K562 (cell line): ENCODE data around the gene PRR15L. TPM values are rescaled to one million over a fixed set of nuclear protein-coding genes. Genes with fewer than 3 reads are reported as not detected.
A peak's percentile ranks its signal among the peaks of the same experiment; 100 is the strongest.

Experiments
- ATF7 ChIP-seq: fragments of 450-650 bp; IDR thresholded peaks from 2 replicates; pipeline ENCODE4 v1.7.1; 2014; ENCODE audit warnings: mild to moderate bottlenecking, moderate library complexity
- CEBPB ChIP-seq: fragments of 450-650 bp; IDR thresholded peaks from 2 replicates; pipeline ENCODE4 v1.6.1; 2016; ENCODE audit warnings: missing genetic modification characterization, missing compliant biosample characterization
- ETV5 ChIP-seq: sonication (generic); formaldehyde crosslinking; IDR thresholded peaks from 2 replicates; pipeline ENCODE4 v1.4.0; 2020; ENCODE audit warnings: low read depth, mild to moderate bottlenecking, missing genetic modification reagents
- FIP1L1 ChIP-seq: fragments of 200-400 bp; formaldehyde crosslinking; IDR thresholded peaks from 2 replicates; pipeline ENCODE4 v1.6.1; 2018; ENCODE audit warnings: mild to moderate bottlenecking, low read depth, low read length; ENCODE audit not compliant: poor library complexity, severe bottlenecking
- GABPB1 ChIP-seq: sonication (generic); formaldehyde crosslinking; IDR thresholded peaks from 2 replicates; pipeline ENCODE4 v1.8.0; 2022; ENCODE audit warnings: mild to moderate bottlenecking, missing genetic modification reagents
- HIVEP1 ChIP-seq: fragments of 250-450 bp; sonication (Bioruptor Pico); IDR thresholded peaks from 2 replicates; pipeline ENCODE4 v1.4.0; 2020; ENCODE audit warnings: mild to moderate bottlenecking
- IFI16 ChIP-seq: fragments of 250-450 bp; sonication (Bioruptor Pico); IDR thresholded peaks from 2 replicates; pipeline ENCODE4 v2.1.2; 2022; ENCODE audit warnings: mild to moderate bottlenecking, inconsistent platforms
- KLF10 ChIP-seq: fragments of 250-450 bp; sonication (Bioruptor Pico); IDR thresholded peaks from 2 replicates; pipeline ENCODE4 v1.6.1; 2021; ENCODE audit warnings: matching md5 sums
- KLF16 ChIP-seq: IDR thresholded peaks from 2 replicates; pipeline ENCODE4 v1.6.1; 2016; ENCODE audit warnings: antibody characterized with exemption
- MLLT1 ChIP-seq, 2 experiments: fragments of 450-650 bp; IDR thresholded peaks; 2 replicates each; pipeline ENCODE4 v1.6.1; 2016
- MYC ChIP-seq, 2 experiments: fragments of 250-450 bp in 1 of 2; sonication (Bioruptor Pico) in 1 of 2; IDR thresholded peaks; 2 replicates each; pipeline versions ENCODE4 v1.5.1 to v1.6.1; 2012 to 2021; ENCODE audit warnings: low read depth in 2 of 2, borderline replicate concordance in 1 of 2, improper control_type of control experiment in 1 of 2, low read length in 1 of 2, mild to moderate bottlenecking in 1 of 2, moderate library complexity in 1 of 2
- NONO ChIP-seq, 2 experiments: fragments of 200-400 bp in 1 of 2; fragments of 450-650 bp in 1 of 2; formaldehyde crosslinking in 1 of 2; IDR thresholded peaks; 2 replicates each; pipeline ENCODE4 v1.6.1; 2017; ENCODE audit warnings: low read depth in 2 of 2, mild to moderate bottlenecking in 2 of 2, moderate library complexity in 2 of 2, low read length in 1 of 2
- PHB2 ChIP-seq: fragments of 450-650 bp; IDR thresholded peaks from 2 replicates; pipeline ENCODE4 v1.6.1; 2017; ENCODE audit warnings: low read depth
- PML ChIP-seq: IDR thresholded peaks from 2 replicates; pipeline ENCODE4 v1.6.1; 2012; ENCODE audit warnings: low read length, inconsistent platforms
- RAD51 ChIP-seq: fragments of 450-650 bp; IDR thresholded peaks from 2 replicates; pipeline ENCODE4 v1.7.1; 2016; ENCODE audit warnings: low read depth, mild to moderate bottlenecking, borderline replicate concordance
- TCFL5 ChIP-seq: fragments of 250-450 bp; sonication (Bioruptor Pico); conservative IDR thresholded peaks from 2 replicates; pipeline ENCODE4 v1.6.1; 2021; ENCODE audit warnings: mild to moderate bottlenecking, moderate library complexity, matching md5 sums
- TFAM ChIP-seq: fragments of 250-450 bp; sonication (Bioruptor Pico); conservative IDR thresholded peaks from 2 replicates; pipeline ENCODE4 v1.5.0; 2021; ENCODE audit warnings: mild to moderate bottlenecking, moderate library complexity
- THRA ChIP-seq: fragments of 450-650 bp; IDR thresholded peaks from 2 replicates; pipeline ENCODE4 v1.6.1; 2017; ENCODE audit warnings: mild to moderate bottlenecking, moderate library complexity
- XRCC5 ChIP-seq: fragments of 200-400 bp; formaldehyde crosslinking; IDR thresholded peaks from 2 replicates; pipeline ENCODE4 v1.6.1; 2017; ENCODE audit warnings: low read depth, mild to moderate bottlenecking, low read length
- ZFX ChIP-seq: sonication (generic); formaldehyde crosslinking; IDR thresholded peaks from 2 replicates; pipeline ENCODE4 v1.8.0; 2022; ENCODE audit warnings: mild to moderate bottlenecking, missing genetic modification reagents, moderate library complexity
- ZNF23 ChIP-seq: fragments of 250-450 bp; sonication (Bioruptor Pico); IDR thresholded peaks from 2 replicates; pipeline ENCODE4 v1.4.0; 2020; ENCODE audit warnings: mild to moderate bottlenecking
- ZNF316 ChIP-seq: fragments of 450-650 bp; IDR thresholded peaks from 2 replicates; pipeline ENCODE4 v1.6.1; 2016
- ZNF324 ChIP-seq: fragments of 250-450 bp; sonication (Bioruptor Pico); IDR thresholded peaks from 2 replicates; pipeline ENCODE4 v1.4.0; 2020; ENCODE audit warnings: mild to moderate bottlenecking
- ZNF347 ChIP-seq: fragments of 450-650 bp; formaldehyde crosslinking; IDR thresholded peaks from 2 replicates; pipeline ENCODE4 v1.4.0; 2020; ENCODE audit warnings: low read depth, mild to moderate bottlenecking, moderate library complexity
- ZNF41 ChIP-seq: fragments of 250-450 bp; sonication (Bioruptor Pico); conservative IDR thresholded peaks from 2 replicates; pipeline ENCODE4 v1.4.0; 2020; ENCODE audit warnings: mild to moderate bottlenecking
- polyA plus RNA-seq, 8 experiments: library from polyadenylated mRNA; depleted of rRNA in 4 of 8; stranded (reverse) in 5 of 8; unstranded in 3 of 8; fragments of >200 nt; fragmentation: Nextera tagmentation in 2 of 8; fragmentation: Illumina TruSeq in 1 of 8; extraction: Ambion mirVana in 2 of 8; extraction: Trizol in 1 of 8; gene quantifications; 2 replicates each; pipeline versions ENCODE4 v1.2.1 to v1.2.3, GENCODE V29; 2011 to 2014; ENCODE audit warnings: inconsistent platforms in 1 of 8, missing spikeins in 1 of 8
- total RNA-seq, 7 experiments: library from RNA; depleted of rRNA in 6 of 7; stranded (reverse); fragments of >200 nt in 6 of 7; fragmentation: Illumina TruSeq in 2 of 7; extraction: Trizol in 2 of 7; gene quantifications; 2 replicates each; pipeline versions ENCODE4 v1.2.1 to v1.2.3, GENCODE V29; 2011 to 2021; ENCODE audit warnings: low replicate concordance in 1 of 7
- TF ChIP-seq, protein P1 (sequence below), 3 experiments: IDR thresholded peaks in 2 of 3; conservative IDR thresholded peaks in 1 of 3; 2 replicates each; pipeline ENCODE4 v1.5.1; 2011 to 2012; ENCODE audit warnings: low read length in 3 of 3, mild to moderate bottlenecking in 3 of 3, control low read depth in 2 of 3, improper control_type of control experiment in 1 of 3, inconsistent platforms in 1 of 3, low read depth in 1 of 3, mixed read lengths in 1 of 3, moderate library complexity in 1 of 3; ENCODE audit not compliant: insufficient read depth in 2 of 3

Gene PRR15L
- total and polyA plus RNA-seq, 9 of the 15 experiments (the other 6 are each of a cell fraction or from before 2014, with no cell fraction given): 0.03 TPM; not detected in 8

DNA sequence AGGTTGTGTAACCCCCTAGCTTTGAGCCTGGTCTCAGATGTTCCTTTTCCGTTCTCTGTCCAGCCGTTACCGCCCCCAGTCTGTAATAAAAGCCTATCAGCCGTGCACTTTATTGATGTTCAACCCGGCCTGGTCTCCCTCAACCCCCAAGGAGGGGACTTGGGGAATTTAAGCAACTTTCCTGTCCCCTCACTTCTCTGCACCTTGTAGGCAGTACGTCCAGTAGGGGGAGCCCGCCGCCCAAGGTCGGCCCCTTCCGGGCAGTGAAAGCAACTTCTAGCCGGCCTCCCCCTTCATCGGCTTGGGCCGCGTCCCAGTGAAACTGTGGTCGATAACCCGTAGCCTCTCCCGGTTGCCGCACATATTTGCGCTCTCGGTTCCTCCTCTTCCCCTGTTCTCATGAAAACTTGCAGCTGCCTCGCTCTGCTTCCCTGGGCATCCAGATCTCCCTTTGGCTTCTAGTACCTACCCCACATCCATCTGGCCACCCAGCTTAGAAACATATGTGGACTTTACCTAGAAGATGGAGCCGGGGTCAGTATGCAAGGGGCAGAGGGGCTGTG is 8.4 kb downstream of the PRR15L start (continued):
- TF ChIP-seq KLF16 (0 out of 2 replicates have a peak, but pooled peaks have one; percentile 24), RAD51 (no peak), THRA (no peak), ETV5 (CRISPR knock-in tag) (peak; percentile 56; the same call in 1 of the 2 replicates), MYC (IDR thresholded peaks at IDR 0.05; ENCODE audit: low read depth, low read length) (peak; percentile 28; the same call in 1 of the 2 replicates), MYC (CRISPR knock-in tag; IDR thresholded peaks at IDR 0.05; ENCODE audit: borderline replicate concordance, low read depth) (no peak), ZFX (CRISPR knock-in tag) (peak; percentile 21; the same call in 1 of the 2 replicates), CEBPB (tag) (peak; percentile 56; the same call in 1 of the 2 replicates), ATF7 (0 out of 2 replicates have a peak, but pooled peaks have one; percentile 11), KLF10 (CRISPR knock-in tag) (no peak), ZNF347 (CRISPR knock-in tag) (no peak), NONO (IDR thresholded peaks at IDR 0.05; ENCODE audit: low read depth in 2 of 2, low read length in 1 of 2) (no peak), ZNF316 (no peak), FIP1L1 (no peak), ZNF23 (CRISPR knock-in tag) (no peak), ZNF324 (CRISPR knock-in tag) (no peak), XRCC5 (peak; percentile 74; the same call in 1 of the 2 replicates), HIVEP1 (no peak), IFI16 (CRISPR knock-in tag) (no peak), MLLT1 (IDR thresholded peaks at IDR 0.05) (no peak), PML (no peak), TFAM (CRISPR knock-in tag) (no peak), PHB2 (no peak), TCFL5 (no peak), GABPB1 (CRISPR knock-in tag) (peak; percentile 48; the same call in 1 of the 2 replicates), ZNF41 (CRISPR knock-in tag) (no peak)
- TF ChIP-seq, protein P1, sequence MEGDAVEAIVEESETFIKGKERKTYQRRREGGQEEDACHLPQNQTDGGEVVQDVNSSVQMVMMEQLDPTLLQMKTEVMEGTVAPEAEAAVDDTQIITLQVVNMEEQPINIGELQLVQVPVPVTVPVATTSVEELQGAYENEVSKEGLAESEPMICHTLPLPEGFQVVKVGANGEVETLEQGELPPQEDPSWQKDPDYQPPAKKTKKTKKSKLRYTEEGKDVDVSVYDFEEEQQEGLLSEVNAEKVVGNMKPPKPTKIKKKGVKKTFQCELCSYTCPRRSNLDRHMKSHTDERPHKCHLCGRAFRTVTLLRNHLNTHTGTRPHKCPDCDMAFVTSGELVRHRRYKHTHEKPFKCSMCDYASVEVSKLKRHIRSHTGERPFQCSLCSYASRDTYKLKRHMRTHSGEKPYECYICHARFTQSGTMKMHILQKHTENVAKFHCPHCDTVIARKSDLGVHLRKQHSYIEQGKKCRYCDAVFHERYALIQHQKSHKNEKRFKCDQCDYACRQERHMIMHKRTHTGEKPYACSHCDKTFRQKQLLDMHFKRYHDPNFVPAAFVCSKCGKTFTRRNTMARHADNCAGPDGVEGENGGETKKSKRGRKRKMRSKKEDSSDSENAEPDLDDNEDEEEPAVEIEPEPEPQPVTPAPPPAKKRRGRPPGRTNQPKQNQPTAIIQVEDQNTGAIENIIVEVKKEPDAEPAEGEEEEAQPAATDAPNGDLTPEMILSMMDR (IDR thresholded peaks at IDR 0.05 in 2 of 3, conservative IDR thresholded peaks at IDR 0.05 in 1 of 3; ENCODE audit: insufficient read depth in 2 of 3, low read depth in 1 of 3, low read length in 3 of 3): peak; percentile 95 to 97 (median 96)
